ENCODE results near the gene SMIM22.
"Not testable (repeated sequence)": the region's sequence is repeated elsewhere in the genome, so short reads cannot be mapped to it uniquely, and the experiment has no call there.

The SMIM22 gene

DNA sequence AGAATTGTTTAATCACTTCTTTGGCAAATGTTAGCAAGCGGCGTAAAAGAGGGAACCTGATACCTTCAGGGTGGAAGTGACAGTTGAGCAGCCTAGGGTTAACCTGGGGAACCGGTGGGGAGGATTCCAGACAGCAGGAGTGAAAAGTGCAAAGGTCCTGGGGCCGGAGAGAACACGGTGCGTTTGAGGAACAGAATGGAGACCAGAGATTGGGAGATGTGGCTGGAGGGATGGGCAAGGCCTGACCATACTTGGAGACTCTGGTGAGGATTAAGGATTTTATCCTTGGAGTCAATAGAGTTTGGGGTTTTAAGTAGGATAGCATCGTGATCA lies 25.9 kb upstream of the SMIM22 start:
- DNase-seq: peak; percentile 44

DNA sequence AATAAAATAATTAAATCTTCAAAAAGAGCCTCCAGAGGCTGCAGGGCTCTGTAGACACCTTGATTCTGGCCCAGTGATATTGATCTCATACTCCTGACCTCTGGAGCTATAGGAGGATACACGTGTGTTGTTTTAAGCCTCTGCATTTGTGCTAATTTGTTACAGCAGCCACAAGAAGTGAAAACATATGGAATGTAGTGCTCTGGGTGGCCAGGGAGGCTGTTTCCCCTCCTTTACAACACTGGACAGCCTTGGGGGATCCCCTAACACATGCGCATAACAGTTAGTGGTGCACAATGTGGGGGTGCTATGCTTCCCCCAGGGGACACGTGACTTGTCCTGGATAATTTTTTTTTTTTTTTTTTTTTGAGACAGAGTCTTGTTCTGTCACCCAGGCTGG lies 23.5 kb upstream of the SMIM22 start:
- no peak for DNase-seq

DNA sequence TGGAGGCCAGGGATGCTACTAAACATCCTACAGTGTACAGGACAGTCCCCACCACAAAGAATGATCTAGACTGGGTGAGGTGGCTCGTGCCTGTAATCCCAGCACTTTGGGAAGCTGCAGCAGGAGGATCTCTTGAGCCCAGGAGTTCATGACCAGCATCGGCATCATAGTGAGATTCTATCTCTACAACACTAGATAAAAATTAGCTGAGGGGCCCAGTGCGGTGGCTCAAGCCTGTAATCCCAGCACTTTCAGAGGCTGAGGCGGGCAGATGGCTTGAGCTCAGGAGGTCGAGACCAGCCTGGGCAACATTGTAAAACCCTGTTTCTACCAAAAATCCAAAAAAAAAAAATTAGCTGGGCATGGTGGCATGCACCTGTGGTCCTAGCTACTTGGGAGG lies 22.8 kb upstream of the SMIM22 start:
- no peak for DNase-seq

DNA sequence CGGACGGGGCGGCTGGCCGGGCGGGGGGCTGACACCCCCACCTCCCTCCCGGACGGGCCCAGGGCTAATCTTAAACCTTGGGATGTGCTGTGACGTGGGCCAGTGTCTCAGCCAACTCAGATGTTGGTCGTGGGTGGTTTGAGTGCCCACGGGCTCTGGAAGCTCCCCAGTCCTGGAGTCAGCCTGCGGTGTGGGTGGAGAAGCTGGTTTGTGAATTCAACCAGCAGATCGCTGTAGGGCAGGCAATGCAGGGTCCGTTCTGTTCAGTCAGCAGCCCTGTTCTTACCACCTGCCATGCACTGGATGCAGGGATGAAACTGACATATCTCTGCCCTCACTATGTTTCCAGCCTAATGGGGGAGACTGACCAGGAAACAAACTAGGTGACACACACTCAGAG lies 20.2 kb upstream of the SMIM22 start:
- no peak for DNase-seq

DNA sequence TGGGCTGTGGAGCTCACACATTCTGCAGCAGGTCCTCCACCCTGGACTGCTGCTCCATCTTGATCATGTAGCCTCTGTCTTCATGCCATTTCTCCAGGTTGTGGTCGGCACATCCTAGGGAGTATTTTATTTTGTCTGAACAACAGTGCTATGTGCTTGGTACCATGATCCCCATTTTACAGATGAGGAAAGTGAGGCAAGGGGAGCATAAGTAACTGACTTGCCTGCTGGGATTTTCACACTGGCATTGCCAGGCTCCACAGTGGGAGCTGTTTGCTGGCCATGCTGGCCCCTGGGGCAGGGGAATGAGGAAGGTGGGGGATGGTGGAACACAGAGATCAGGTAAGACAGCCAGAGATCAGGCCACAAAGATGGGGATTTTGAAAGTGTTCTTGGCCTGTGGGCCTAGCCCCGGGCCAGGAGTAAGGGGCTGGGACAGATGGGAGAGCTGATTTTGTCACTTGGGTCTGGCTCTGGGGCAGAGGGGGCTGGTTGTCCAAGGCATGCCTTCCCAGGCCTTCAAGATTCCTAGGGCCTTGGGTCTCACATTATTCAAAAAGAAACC lies 18.9 kb upstream of the SMIM22 start:
- no peak for DNase-seq

DNA sequence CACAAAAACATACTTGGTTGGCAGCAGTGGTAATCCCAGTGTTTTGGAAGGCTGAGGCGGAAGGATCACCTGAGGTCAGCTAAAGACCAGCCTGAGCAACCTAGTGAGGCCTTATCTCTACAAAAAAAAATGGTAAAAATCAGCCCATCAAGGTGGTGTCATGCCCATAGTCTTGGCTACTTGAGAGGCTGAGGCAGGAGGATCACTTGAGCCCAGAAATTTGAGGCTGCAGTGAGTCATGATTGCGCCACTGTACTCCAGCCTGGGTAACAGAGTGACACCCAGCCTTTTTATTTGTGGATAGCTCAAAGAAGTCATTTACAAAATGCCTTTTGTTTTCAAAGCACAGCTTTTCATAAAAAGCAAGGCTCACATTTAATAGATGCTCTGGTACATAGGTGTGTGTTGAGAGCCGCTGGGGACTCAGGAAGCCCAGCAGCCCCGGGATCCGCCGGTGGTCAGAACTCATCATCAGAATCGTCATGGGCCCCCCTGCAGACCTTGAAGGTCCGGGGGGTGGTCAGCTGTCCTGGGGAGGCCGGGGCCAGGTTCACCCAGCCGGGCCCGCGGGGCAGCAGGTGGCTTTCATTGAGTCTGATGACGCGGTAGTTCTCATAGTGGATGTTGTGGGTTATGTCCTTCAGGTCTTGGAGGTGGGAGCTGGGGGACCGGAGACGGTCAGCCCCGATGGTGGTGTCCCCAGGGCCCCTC lies 17.7 kb upstream of the SMIM22 start:
- no peak for DNase-seq

DNA sequence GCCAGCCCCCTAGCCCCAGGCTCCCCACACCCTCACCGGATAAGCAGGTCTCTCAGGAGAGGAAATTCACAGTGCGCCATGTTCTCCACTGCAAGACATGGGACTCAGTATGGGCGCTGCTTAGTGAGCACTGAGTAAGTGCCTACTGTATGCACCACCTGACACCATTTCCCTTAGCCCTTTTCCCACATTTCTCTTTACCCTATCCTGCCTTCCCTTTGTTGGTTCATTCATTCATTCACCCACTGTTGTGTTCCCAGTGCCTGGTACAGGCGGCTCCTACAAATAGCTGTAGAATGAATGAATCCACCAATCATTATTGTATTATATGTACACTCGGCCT lies 17.1 kb upstream of the SMIM22 start:
- no peak for DNase-seq

DNA sequence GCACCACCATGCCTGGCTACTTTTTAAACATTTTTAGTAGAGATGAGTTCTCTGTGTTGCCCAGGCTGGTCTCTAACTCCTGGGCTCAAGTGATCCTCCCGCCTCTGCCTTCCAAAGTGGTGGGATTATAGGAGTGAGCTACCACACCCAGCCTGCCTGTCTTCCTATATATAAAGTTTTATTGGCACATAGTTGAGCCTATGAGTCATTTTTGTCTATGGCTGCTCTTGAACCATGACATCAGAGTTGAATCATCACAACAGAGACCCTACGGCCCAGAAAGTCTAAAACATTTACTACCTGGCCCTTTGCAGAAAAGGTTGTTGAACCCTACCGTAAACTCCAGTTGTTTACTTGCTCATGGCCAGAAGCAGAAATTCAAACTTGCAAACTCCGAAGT lies 14.9 kb upstream of the SMIM22 start:
- DNase-seq: no peak

DNA sequence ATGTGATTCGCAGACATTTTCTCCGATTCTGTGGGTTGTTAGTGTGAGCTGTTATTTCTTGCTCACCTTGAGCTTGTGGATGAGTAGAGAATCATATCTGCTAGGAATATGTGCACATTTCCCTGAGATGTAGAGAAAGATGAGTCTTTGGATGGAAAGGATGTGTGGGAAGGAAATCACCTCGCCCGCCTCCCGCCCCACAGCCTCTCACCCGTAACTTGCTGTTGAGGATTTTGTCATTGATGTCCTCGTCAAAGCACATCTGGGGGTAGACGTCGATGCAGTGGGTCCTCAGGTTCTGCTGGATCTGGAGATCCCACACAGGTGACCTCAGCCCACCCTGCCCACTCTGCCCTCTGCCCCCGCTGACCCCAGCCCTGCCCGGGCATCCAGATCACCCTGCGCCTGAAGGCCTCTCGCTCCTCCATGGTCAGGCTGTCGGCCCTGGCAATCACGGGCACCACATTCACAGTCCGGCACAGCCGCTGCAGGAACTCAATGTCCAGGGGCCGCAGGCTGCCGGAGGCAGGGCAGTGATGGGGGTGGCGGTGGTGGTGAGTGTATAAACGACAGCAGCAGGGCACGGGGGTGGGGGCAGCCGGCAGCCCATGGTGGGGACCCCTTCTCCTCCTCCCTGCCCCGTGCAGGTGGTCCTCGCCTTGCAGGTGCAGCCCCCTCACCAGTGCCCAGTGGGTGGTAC lies 11.8 kb upstream of the SMIM22 start:
- no peak for DNase-seq

DNA sequence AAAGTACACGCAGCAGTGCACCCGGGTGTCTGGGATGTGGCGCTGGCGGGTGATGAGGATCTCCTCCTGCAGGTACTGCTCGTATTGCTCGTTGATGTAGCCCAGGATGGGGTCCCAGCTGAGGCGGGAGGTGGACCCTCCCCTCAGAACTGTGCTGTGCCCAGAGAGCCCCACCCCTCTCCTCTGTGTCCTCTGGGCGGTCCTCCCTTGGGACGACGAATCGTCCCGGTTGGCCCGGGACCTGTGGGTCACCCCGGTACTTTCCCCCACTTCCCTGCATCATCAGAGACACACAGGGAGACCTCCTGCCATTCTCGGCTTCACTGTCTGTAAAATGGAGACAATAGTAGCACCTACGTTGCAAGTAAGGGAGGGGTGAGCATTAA lies 11.2 kb upstream of the SMIM22 start:
- DNase-seq: no peak

DNA sequence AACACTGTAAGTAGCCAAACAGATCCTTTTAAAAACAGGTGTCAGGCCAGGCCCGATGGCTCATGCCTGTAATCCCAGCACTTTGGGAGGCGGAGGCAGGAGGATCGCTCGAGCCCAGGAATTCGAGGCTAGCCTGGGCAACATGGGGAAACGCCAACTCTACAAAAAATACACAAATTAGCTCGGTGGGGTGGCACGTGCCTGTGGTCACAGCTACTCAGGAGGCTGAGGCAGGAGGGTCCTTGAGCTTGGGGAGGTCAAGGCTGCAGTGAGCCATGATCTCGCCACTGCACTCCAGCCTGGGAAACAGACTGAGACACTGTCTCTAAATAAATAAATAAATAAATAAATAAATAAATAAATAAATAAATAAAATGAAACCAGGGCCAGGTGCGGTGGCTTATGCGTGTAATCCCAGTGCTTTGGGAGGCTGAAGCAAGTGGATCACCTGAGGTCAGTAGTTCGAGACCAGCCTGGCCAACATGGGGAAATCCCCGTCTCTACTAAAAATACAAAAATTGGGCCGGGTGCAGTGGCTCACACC lies 10.7 kb upstream of the SMIM22 start:
- DNase-seq: not testable (repeated sequence)

DNA sequence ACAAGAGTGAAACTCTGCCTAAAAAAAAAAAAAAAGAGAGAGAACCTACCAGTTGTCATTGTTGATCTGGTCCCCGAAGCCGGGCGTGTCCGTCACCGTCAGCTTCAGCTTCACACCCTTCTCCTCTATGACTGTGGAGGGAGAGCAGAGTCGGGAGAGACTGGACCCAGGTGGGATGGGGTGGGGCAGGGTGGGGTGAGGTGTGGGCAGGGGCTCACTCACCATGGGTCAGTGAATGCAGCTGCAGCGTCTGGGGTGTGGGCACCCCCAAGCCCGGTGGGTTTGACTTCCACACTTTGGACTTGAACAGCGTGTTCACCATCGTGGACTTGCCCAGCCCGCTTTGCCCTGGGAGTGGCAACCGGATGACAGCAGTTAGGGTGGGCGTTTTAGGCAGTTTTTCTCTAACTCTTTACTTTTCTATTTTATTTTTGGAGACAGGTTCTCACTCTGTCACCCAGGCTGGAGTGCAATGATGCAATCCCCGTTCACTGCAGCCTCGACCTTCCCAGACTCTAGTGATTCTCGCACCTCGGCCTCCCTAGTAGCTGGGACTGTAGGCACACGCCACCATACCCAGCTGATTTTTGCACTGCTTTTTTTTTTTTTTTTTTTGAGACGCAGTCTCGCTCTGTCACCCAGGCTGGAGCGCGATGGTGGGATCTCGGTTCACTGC lies 9.3 kb upstream of the SMIM22 start:
- DNase-seq: no peak

DNA sequence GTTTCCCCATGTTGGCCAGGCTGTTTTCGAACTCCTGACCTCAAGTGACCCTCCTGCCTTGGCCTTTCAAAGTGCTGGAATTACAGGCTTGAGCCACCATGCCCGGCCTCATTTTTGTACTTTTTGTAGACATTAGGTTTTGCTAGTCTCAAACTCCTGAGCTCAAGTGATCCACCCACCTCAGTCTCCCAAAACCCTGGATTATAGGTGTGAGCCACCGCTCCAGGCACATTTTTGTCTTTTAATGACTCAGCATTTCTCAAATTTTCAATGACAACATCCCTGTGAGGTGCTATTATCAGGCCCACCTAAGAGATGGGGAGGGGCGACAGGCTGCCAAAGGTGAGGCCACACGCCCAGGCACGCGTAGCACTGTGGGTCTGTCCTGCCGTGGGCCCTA lies 8.1 kb upstream of the SMIM22 start:
- no peak for DNase-seq

DNA sequence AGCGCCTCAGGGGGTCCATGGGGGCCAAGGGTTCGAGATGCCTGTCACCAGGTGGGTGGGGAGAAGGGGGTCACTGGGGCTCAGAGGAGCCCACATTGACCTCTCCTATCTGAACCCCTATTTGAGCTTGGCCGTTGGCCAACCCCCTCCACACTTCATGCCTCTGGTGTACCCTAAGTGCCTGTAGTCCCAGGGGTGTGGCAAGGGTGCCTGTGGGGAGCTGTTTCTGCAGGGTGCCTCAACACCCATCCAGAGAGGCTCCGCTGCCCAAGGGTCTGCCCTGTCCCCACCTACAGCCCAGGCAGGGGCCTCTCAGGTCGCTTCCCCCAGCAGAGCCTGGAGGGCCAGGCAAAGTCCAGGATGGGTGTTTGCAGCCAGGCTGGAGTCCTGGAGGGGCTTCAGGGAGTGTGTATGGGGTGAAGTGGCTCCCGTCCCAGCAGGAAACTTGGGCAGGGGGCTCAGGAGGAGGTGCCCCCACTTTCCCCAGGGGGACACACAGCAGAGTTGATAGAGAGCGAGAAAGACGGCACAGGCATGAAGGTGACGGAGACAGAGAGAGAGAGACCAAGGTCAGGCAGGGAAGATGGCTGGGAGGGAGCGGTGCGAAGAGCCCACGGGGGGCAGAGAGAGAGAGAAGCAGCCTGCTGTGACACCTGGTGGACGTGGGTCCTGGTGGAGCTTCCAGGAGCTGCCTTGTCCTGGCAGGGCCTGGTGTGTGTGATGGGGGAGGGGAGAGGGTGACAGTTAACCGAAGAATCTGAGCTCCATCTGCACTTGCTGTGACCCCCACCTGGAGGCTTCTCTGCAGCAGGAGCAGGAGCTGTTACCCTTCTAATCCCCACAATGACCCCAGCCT lies 7.3 kb upstream of the SMIM22 start, which contains the start of gene SEPTIN12:
Gene SEPTIN12, minus strand, starts transcription at position 719 of the 856 bp plus-strand sequence. Its CDS starts 700 bp downstream, at position 19.
- DNase-seq: peak; percentile 40

DNA sequence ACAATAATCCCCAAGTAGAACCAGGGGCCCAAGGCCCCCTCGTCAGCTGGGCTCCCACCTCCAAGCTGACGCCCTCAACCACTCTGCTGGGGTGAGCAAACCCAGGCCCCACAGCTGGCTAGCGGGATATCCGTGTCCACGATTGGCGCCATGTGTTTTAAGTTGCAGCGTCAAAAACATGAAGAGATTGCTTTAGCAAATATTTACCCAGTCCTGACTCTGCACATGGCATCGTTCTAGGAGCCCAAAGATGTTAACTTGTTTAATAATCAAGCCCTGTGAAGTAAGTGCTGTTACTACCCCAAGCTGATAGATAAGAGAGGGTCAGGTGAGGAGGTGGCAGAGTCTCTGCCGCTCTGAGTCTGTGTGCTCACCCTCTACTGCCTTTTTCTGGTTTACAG lies 6.7 kb upstream of the SMIM22 start:
- peak; percentile 40 for DNase-seq

DNA sequence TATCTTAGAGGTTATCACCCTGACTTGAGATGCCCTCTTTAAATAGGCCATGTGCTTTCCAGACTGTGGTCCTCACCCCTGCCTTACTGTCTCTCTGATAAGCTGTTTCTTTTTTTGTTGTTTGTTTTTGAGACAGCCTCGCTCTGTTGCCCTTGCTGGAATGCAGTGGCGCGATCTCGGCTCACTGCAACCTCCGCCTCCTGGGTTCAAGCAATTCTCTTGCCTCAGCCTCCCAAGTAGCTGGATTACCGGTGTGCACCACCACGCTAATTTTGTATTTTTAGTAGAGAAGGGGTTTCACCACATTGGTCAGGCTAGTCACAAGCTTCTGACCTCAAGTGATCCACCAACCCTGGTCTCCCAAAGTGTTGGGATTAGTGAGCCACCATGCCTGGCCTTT lies 6.3 kb upstream of the SMIM22 start:
- DNase-seq: no peak

DNA sequence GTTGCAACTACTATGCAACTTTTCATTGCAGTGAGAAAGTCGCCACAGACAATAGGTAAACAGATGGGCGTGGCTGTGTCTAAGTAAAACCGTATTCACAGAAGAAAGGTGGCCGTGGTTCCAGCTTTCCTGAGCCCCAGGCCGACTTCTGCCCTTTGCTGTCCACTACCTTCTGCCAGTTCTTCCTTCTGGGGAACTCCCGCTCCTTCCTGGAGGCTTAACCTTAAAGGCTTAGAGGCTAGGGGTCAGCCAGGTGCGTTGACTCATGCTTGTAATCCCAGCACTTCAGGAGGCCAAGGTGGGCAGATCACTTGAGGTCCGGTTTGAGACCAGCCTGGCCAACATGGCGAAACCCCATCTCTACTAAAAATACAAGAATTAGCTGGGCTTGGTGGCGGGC lies 4.9 kb upstream of the SMIM22 start:
- no peak for DNase-seq

DNA sequence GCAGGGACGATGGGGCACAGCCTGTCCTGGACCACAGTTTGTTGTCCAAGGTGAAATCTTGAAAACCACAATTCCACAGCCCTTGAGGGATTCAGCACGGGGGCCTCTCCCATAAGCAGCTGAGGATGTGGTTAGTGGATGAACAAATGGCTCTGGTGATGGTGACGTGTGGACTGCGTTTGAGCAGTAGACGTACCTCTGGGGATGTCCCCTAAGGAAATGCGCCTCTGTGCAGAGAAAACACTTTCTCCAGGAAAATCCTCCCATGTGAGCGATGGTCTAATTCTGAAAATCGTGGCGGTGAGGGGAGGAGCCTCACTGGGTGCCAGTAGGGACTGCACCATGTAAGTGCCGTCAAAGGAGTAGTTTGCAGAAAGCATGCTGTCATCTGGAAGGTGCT lies 4.3 kb upstream of the SMIM22 start:
- no peak for DNase-seq

DNA sequence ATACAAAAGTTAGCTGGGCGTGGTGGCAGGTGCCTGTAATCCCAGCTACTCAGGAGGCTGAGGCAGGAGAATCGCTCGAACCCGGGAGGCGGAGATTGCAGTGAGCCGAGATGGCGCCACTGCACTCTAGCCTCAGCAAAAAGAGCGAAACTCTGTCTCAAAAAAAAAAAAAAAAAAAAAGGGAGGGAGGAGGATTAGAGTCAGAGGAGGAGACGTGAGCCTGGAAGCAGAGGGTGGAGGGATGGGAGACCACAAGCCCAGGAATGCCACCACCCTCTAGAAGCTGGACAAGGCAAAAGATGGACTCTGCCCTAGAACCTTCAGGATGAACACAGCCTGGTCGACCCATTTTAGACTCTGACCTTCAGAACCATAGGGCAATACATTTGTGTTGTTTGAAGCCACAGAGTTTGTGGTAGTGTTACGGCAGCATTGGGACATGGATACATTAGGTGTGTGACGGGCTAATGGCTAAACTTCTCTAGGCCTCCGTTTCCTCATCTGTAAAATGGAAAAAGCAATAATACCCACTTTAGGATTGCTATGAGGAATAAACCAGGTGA lies 2.1 kb upstream of the SMIM22 start:
- no peak for DNase-seq

DNA sequence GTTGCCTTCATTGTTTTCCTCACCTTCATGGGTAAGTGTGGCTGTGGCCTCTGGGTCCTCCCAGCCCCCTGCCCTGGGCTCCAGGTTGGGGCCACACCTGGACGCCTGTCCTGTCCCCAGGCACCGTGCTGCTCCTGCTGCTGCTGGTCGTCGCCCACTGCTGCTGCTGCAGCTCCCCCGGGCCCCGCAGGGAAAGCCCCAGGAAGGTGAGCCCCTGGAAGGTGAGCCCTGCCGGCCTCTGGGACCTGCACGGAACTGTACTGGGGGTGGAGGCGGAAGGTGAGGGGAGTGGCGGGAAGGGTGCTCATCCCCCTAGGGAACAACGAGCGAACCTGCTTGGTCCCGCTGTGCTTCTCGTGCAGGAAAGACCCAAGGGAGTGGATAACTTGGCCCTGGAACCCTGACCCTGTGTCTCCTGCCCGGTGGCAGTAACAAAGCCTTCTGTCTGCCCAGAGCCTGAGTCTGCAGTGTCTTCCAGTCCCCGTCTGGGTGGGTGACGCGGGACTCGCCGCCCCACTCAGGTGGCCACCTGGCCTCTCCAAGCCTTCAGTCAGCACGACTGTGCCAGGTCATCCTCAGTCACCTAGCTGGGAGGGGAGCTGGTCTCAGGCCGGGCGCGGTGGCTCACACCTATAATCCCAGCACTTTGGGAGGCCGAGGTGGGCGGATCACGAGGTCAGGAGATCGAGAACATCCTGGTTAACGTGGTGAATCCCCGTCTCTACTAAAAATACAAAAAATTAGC lies 831 bp downstream of the SMIM22 start:
- no peak for DNase-seq

DNA sequence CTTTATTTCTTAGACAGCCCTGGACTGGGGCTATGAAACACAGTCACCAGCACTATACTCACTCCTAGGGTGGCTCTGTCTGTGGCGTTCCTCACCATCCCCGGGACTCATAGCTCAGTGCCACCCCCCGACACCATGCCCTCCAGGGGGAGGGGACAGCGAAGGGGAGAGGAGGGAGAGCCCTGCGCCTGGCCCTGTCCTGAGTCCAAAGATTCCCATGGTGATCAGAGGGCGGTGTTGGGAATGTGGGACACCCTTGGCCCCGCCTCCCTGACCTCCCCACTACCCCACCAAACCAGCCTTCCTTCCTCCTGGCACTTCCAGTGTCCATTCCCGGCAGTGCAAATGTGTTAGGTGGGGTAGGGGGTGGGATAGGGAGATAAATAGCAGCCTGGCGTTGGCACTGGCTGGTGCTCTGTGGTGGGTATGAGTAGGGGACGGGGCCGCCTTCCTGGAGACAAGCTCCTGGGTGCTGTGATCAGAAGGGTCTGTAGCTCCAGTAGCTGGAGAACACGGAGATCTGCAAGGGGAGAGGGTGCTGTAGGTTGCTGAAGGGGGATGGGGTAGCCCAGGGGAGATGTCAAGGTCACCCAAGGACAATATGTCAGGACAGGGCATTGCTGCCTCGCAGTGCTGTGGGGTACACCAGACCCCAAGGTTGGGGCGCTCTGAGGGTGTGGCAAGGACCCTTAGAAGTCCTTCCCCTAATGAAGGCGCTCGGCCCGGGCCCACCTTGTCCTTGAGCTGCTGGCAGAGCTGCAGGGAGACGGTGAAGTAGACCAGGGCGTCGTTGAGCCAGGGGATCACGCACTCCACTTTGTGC lies 2.0 kb downstream of the SMIM22 start:
- no peak for DNase-seq
